ENCODE measurements around the gene CYLD.

The CYLD gene

DNA sequence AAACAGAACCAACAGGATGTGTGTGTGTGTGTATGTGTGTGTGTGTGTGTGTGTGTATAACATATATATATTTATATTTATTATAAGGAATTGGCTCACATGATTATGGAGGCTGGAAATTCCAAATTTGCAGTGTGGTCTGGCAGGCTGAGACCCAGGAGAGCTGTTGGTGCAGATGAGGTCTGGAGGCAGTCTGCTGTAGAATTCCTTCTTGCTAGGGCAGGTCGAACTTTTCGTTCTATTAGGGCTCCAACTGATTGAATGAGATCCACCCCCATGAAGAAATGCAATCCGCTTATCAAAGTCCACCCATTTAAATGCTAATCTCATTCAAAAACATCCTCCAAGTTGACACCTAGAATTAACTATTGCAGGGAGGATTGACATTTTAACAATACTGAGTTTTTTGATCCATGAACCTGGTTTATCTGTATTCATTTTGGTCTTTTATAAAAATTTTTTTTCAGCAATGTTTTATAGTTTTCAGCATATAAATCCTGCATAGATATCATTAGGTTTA lies 85.0 kb downstream of the CYLD start:
- Histone ChIP-seq H3K27ac (no peak overlapping the region), H3K36me3 (no peaks in the 10 kb centered on the region), H3K9me3 (ENCODE audit: severe bottlenecking) (no peaks in the 10 kb centered on the region), H3K27me3 (ENCODE audit: insufficient read depth, low read depth, severe bottlenecking) (no peaks in the 10 kb centered on the region), H3K4me3 (ENCODE audit: low read depth, low read length) (no peak overlapping the region)
- no peak for TF ChIP-seq CTCF (IDR thresholded peaks at IDR 0.05; ENCODE audit: low read depth, low read length)
- no peak for DNase-seq

DNA sequence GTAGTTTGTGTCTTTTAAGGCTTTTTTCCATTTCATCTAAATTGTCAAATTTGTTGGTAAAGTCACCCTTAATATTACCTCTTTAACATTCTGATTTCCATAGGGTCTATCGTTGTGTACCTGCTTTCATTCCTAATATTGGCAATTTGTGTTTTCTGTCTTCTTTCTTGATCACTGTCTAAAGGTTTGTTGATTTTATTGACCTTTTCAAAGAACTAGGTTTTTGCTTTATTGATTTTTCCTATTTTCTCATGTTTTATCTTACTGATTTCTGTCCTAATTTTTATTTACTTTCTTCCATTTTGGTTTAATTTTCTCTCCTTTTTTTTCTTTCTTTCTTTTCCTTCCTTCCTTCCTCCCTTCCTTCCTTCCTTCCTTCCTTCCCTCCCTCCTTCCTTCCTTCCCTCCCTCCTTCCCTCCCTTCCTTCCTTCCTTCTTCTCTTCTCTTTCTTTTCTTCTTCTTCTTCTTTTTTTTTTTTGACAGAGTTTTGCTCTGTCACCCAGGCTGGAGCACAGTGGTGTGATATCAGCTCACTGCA lies 86.3 kb downstream of the CYLD start:
- no peaks in the 10 kb centered on the region for H3K36me3 ChIP-seq
- no peaks in the 10 kb centered on the region for H3K27me3 ChIP-seq (ENCODE audit: insufficient read depth, low read depth, severe bottlenecking)
- no peak for DNase-seq
- TF ChIP-seq CTCF (IDR thresholded peaks at IDR 0.05; ENCODE audit: low read depth, low read length): no peak
- no peaks in the 10 kb centered on the region for H3K9me3 ChIP-seq (ENCODE audit: severe bottlenecking)
- no peak overlapping the region for H3K27ac ChIP-seq
- H3K4me3 ChIP-seq (ENCODE audit: low read depth, low read length): no peak overlapping the region

DNA sequence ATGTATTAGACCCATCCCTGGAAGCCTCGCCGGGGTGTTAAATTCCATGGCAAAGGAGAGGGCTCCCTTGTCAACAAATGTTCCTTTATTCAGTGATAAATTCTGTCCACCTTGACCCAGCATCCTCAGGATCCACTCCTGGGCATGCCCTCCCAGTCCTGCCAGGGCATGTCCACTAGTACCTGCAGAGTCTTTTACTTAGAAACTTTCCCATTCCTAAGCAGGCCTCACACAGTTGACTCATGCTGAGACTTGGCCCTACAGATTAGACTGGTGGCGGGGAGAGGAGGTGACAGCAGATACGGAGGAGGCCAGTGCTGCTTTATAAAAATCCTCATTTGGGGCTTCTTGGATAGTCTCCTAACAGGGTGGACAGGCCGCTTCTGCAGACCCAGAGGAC lies 88.8 kb downstream of the CYLD start:
- no peaks in the 10 kb centered on the region for H3K27me3 ChIP-seq (ENCODE audit: insufficient read depth, low read depth, severe bottlenecking)
- H3K27ac ChIP-seq: no peak overlapping the region
- no peaks in the 10 kb centered on the region for H3K9me3 ChIP-seq (ENCODE audit: severe bottlenecking)
- H3K4me3 ChIP-seq (ENCODE audit: low read depth, low read length): no peak overlapping the region
- no peak for TF ChIP-seq CTCF (IDR thresholded peaks at IDR 0.05; ENCODE audit: low read depth, low read length)
- no peak for DNase-seq
- H3K36me3 ChIP-seq: no peaks in the 10 kb centered on the region

DNA sequence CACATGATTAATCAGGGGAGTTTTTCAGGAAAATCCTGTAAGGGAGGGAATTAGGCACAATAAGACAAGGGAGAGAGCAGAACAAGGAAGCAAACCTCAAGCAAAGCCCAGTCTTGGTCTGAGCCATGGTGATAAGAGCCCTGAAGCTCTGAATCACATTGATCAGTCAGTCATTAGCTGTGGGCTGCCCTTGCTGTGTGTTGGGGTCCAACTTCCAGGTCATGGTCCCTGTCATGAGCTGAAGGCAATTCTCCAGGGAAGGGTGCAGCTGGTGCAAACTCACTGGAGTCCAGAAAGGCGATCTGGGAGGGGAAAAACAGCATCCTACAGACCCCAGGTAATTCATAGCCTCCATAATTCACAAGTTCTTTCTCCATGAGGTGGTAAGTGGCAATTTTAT lies 89.9 kb downstream of the CYLD start:
- no peaks in the 10 kb centered on the region for H3K36me3 ChIP-seq
- no peak overlapping the region for H3K27ac ChIP-seq
- no peaks in the 10 kb centered on the region for H3K27me3 ChIP-seq (ENCODE audit: insufficient read depth, low read depth, severe bottlenecking)
- H3K9me3 ChIP-seq (ENCODE audit: severe bottlenecking): no peaks in the 10 kb centered on the region
- TF ChIP-seq CTCF (IDR thresholded peaks at IDR 0.05; ENCODE audit: low read depth, low read length): no peak
- H3K4me3 ChIP-seq (ENCODE audit: low read depth, low read length): no peak overlapping the region
- DNase-seq: no peak

DNA sequence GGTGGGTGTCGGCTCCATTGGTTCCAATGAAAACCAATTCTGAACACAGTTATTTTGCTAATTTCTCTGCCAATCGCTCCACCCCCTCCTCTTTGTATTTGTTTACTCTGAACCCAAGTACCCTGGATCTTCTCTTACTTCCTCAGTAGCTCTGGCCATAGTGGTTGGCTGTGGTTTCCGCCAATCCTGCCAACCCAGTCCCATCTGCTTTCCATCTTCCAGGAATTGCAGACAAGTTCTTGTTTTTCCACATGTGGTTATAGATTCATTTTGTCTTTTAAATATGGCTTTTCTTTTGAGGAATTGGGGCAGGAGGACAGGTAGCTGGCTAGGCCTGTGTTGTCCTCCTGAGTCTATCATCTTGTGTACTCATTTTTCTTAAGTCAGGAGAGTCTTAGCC lies 92.0 kb downstream of the CYLD start:
- Histone ChIP-seq H3K27ac (no peak overlapping the region), H3K9me3 (ENCODE audit: severe bottlenecking) (no peaks in the 10 kb centered on the region), H3K36me3 (no peaks in the 10 kb centered on the region), H3K27me3 (ENCODE audit: insufficient read depth, low read depth, severe bottlenecking) (no peaks in the 10 kb centered on the region), H3K4me3 (ENCODE audit: low read depth, low read length) (no peak overlapping the region)
- DNase-seq: no peak
- no peak for TF ChIP-seq CTCF (IDR thresholded peaks at IDR 0.05; ENCODE audit: low read depth, low read length)

- no peak for TF ChIP-seq CTCF (IDR thresholded peaks at IDR 0.05; ENCODE audit: low read depth, low read length)
- no peak for DNase-seq
- Histone ChIP-seq H3K36me3 (no peaks in the 10 kb centered on the region), H3K9me3 (ENCODE audit: severe bottlenecking) (no peaks in the 10 kb centered on the region), H3K27me3 (ENCODE audit: insufficient read depth, low read depth, severe bottlenecking) (no peaks in the 10 kb centered on the region), H3K4me3 (ENCODE audit: low read depth, low read length) (no peak overlapping the region), H3K27ac (no peak overlapping the region)
Measured at GRCh38 chr16:50834701-50835100, 92.8 kb downstream of the CYLD start.

Measured in WERI-Rb-1 (cell line).